Measurements from ENCODE around the gene BCL10.

BCL10 gene

DNA sequence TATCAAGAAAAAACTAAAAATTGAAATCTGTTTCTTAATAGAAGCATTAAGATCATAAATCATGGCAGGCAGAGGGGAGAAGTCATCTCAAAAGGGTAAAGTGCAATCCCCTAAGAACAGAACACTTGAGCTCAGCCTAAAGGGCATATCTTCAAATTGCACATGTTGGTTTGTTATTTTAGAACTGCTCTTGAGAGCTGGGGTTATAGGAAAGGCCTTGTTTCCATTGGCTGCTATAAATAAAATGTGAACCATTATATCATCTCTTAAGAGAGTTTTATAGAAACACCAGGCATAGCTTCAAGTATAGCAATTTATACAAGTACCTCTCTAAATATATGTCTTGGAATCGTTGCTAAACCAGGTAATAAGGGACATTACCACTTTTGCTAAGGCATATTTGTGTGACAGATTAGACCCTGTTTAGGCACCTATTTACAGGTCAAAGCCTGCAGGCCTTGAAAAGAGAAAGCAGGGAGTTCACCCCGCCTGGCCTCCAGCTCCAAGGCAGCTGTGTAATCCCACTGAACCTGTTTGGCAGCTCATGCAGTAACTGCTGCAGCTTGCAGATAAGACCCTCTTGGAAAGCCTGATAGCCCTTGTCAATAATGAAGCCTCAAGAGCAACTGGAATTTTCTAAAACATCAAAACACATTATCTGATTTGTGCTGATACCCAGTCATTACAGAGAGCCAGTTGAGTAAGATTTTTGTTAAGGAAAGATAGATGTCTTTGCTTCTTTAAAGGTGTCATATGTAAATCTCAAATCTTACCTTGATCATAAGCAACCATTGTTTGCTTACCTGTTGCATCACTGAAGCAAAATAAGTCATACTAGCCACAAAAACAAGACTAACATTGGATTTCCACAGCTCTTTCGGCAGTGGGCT is 51.5 kb downstream of the BCL10 start:
- Histone ChIP-seq H3K9ac (ENCODE audit: low read length) (no peak overlapping the region), H3K9me3 (ENCODE audit: control insufficient read depth, low read length) (no peaks in the 10 kb centered on the region), H3K4me3 (ENCODE audit: low read length) (no peak overlapping the region), H3K4me1 (ENCODE audit: control insufficient read depth, insufficient read depth, low read length) (peaks cover 29% of the 10 kb centered on the region), H3K36me3 (ENCODE audit: control insufficient read depth, insufficient read depth, low read length) (no peaks in the 10 kb centered on the region), H3K27me3 (ENCODE audit: control insufficient read depth, insufficient read depth, low read length) (no peaks in the 10 kb centered on the region)

DNA sequence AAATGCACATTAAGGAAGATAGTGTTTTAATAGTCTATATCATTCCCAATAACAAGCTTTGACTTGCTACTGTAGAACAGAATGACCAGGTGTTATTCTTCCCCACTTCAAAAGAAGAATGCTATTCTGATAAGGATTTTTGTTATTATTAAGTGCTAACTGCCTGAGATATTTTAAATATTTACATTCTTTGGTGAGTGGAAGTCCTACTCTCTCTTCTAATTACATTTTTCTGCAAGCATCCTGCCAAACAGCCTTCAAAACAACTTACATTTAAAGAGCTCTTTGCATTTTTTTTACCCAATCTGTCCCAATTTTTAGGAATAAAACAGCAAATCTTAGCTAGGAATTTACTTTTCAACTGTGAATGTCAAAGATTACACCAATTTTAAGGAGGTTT is 52.1 kb downstream of the BCL10 start:
- Histone ChIP-seq H3K9ac (ENCODE audit: low read length) (no peak overlapping the region), H3K9me3 (ENCODE audit: control insufficient read depth, low read length) (no peaks in the 10 kb centered on the region), H3K27me3 (ENCODE audit: control insufficient read depth, insufficient read depth, low read length) (no peaks in the 10 kb centered on the region), H3K36me3 (ENCODE audit: control insufficient read depth, insufficient read depth, low read length) (no peaks in the 10 kb centered on the region), H3K4me3 (ENCODE audit: low read length) (no peak overlapping the region), H3K4me1 (ENCODE audit: control insufficient read depth, insufficient read depth, low read length) (peaks cover 26% of the 10 kb centered on the region)

DNA sequence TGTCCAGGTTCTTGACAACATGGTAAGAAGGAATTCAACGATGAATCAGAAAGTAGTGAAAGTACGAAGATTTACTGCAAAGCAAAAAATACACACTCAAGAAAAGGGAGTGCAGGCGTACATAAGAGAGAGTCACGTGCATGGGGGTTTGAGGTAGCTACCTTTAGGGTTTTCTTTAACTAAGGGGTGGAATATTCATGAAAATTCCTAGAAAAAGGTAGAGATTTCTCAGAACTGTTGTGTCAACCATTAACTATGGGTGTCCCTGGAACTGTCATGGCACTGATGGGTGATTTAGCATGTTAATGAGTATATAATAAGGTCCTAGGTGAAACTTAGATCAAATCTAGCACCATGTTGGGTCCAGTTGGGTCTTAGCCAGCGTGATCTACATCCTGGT is 53.1 kb downstream of the BCL10 start:
- H3K4me1 ChIP-seq (ENCODE audit: control insufficient read depth, insufficient read depth, low read length): peaks cover 26% of the 10 kb centered on the region
- H3K9me3 ChIP-seq (ENCODE audit: control insufficient read depth, low read length): no peaks in the 10 kb centered on the region
- no peak overlapping the region for H3K9ac ChIP-seq (ENCODE audit: low read length)
- H3K4me3 ChIP-seq (ENCODE audit: low read length): no peak overlapping the region
- H3K27me3 ChIP-seq (ENCODE audit: control insufficient read depth, insufficient read depth, low read length): no peaks in the 10 kb centered on the region
- H3K36me3 ChIP-seq (ENCODE audit: control insufficient read depth, insufficient read depth, low read length): no peaks in the 10 kb centered on the region

GRCh38 chr1:85220756-85221201 is 55.7 kb downstream of the BCL10 start:
- Histone ChIP-seq H3K9ac (ENCODE audit: low read length) (no peak overlapping the region), H3K36me3 (ENCODE audit: control insufficient read depth, insufficient read depth, low read length) (no peaks in the 10 kb centered on the region), H3K4me1 (ENCODE audit: control insufficient read depth, insufficient read depth, low read length) (peaks cover 24% of the 10 kb centered on the region), H3K9me3 (ENCODE audit: control insufficient read depth, low read length) (no peaks in the 10 kb centered on the region), H3K27me3 (ENCODE audit: control insufficient read depth, insufficient read depth, low read length) (no peaks in the 10 kb centered on the region), H3K4me3 (ENCODE audit: low read length) (no peak overlapping the region)

- Histone ChIP-seq H3K36me3 (ENCODE audit: control insufficient read depth, insufficient read depth, low read length) (no peaks in the 10 kb centered on the region), H3K9ac (ENCODE audit: low read length) (no peak overlapping the region), H3K27me3 (ENCODE audit: control insufficient read depth, insufficient read depth, low read length) (no peaks in the 10 kb centered on the region), H3K9me3 (ENCODE audit: control insufficient read depth, low read length) (no peaks in the 10 kb centered on the region), H3K4me1 (ENCODE audit: control insufficient read depth, insufficient read depth, low read length) (peaks cover 24% of the 10 kb centered on the region), H3K4me3 (ENCODE audit: low read length) (no peak overlapping the region)
Measured at GRCh38 chr1:85219853-85220610, 56.4 kb downstream of the BCL10 start.

DNA sequence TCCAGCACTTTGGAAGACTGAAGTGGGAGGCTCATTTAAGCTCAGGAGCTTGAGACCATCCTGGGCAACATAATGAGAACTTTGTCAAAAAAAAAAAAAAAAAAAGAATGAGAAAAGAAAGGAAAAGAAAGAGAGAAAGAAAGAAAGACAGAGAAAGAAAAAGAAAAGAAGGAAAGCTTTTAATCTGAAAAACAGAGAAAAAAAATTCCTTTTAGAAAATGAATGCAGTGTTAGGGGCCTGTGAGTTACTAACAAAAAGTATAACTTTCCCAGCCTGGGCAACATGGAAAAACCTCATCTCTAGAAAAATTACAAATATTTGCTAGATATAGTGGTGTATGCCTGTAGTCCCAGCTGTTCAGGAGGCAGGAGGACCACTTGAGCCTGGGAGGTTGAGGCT is 59.7 kb downstream of the BCL10 start:
- peaks cover 14% of the 10 kb centered on the region for H3K4me1 ChIP-seq (ENCODE audit: control insufficient read depth, insufficient read depth, low read length)

More for the DNA sequence above, 59.7 kb downstream of the BCL10 start:
- Histone ChIP-seq H3K36me3 (ENCODE audit: control insufficient read depth, insufficient read depth, low read length) (no peaks in the 10 kb centered on the region), H3K27me3 (ENCODE audit: control insufficient read depth, insufficient read depth, low read length) (no peaks in the 10 kb centered on the region), H3K9me3 (ENCODE audit: control insufficient read depth, low read length) (no peaks in the 10 kb centered on the region), H3K9ac (ENCODE audit: low read length) (no peak overlapping the region), H3K4me3 (ENCODE audit: low read length) (no peak overlapping the region)
